HL-60 (cell line): Measurements from ENCODE around the gene SPG11.
A peak's percentile ranks its signal among the peaks of the same experiment; 100 is the strongest.

Experiments used
- DNase-seq, 2 experiments: peaks; one replicate each; pipeline ENCODE4 v3.0.0-alpha.2; 2010 to 2020; ENCODE audit warnings: low read depth in 1 of 2, low spot score in 1 of 2
- H3K27ac ChIP-seq: fragments of 250-450 bp; sonication (Bioruptor Pico); replicated peaks from 2 replicates; pipeline ENCODE4 v1.5.1; 2020; ENCODE audit warnings: mild to moderate bottlenecking, moderate library complexity
- H3K27me3 ChIP-seq: fragments of 250-450 bp; sonication (Bioruptor Pico); 2 replicates; pipeline ENCODE4 v1.5.1; 2021; ENCODE audit warnings: mild to moderate bottlenecking, moderate library complexity; ENCODE audit not compliant: insufficient read depth, poor library complexity, severe bottlenecking
- H3K4me3 ChIP-seq: replicated peaks from 2 replicates; pipeline ENCODE4 v1.5.1; 2011; ENCODE audit warnings: mild to moderate bottlenecking, control low read depth, low read length; ENCODE audit not compliant: insufficient read depth
- CTCF ChIP-seq: IDR thresholded peaks from one replicate; pipeline ENCODE4 v1.5.1; 2011; ENCODE audit warnings: low read length, control low read depth, inconsistent platforms; ENCODE audit not compliant: insufficient read depth
- GABPA ChIP-seq: IDR thresholded peaks from 2 replicates; pipeline ENCODE4 v1.6.1; 2012; ENCODE audit warnings: low read depth
- POLR2AphosphoS5 ChIP-seq: IDR thresholded peaks from 2 replicates; pipeline ENCODE4 v1.6.1; 2012; ENCODE audit warnings: low read depth
- REST ChIP-seq: IDR thresholded peaks from 2 replicates; pipeline ENCODE4 v1.6.1; 2012; ENCODE audit warnings: low read depth; ENCODE audit not compliant: insufficient replicate concordance
- SPI1 ChIP-seq: IDR thresholded peaks from 2 replicates; pipeline ENCODE4 v1.6.1; 2012; ENCODE audit warnings: low read depth, mild to moderate bottlenecking, borderline replicate concordance

The SPG11 gene

GRCh38 chr15:44536962-44537734 is 126.3 kb downstream of the SPG11 start, which contains the start of gene EIF3J:
EIF3J (plus strand) TSS chr15:44537147; CDS start chr15:44537195, 48 bp downstream.
- Histone ChIP-seq H3K27me3 (no peaks in the 10 kb centered on the region), H3K4me3 (peak within 1 kb of the TSS; percentile 88), H3K27ac (peak within 1 kb of the TSS; percentile 96)
- TF ChIP-seq GABPA (no peak), REST (peak; percentile 8), CTCF (no peak), POLR2AphosphoS5 (peak; percentile 72)
- DNase-seq, result peak; percentile 91 to 93

- DNase-seq, result peak; percentile 74 to 81
- Histone ChIP-seq H3K27ac (peak overlapping the region; percentile 96), H3K4me3 (peak overlapping the region; percentile 88), H3K27me3 (no peaks in the 10 kb centered on the region)
- TF ChIP-seq GABPA (no peak), CTCF (no peak), REST (peak; percentile 12), POLR2AphosphoS5 (peak; percentile 12; the same call in 1 of the 2 replicates)
Measured at GRCh38 chr15:44536302-44536961, 127.0 kb downstream of the SPG11 start.

GRCh38 chr15:44535523-44536301 is 127.8 kb downstream of the SPG11 start:
- H3K27ac ChIP-seq, result peak overlapping the region; percentile 96
- no peak for DNase-seq
- H3K4me3 ChIP-seq, result peak overlapping the region; percentile 88
- TF ChIP-seq CTCF (no peak), POLR2AphosphoS5 (no peak), REST (no peak), GABPA (no peak), SPI1 (no peak)
- H3K27me3 ChIP-seq, result no peaks in the 10 kb centered on the region
